GM23338 (cell line): ENCODE measurements around the gene DPH2. TPM values are rescaled to one million over a fixed set of nuclear protein-coding genes. Genes with fewer than 3 reads are reported as not detected.

Source experiments
- ATAC-seq: fragments of 200-7000 bp; cut with Tn5 transposase; 3 replicates; pipeline ENCODE4 v1.9.1; 2020
- DNase-seq: peaks from one replicate; pipeline ENCODE4 v3.0.0-alpha.2; 2015; ENCODE audit warnings: low spot score
- H2AFZ ChIP-seq: fragments of 200-600 bp; sonication (generic); 2 replicates; pipeline ENCODE4 v1.8.0; 2016; ENCODE audit warnings: antibody characterized with exemption, mild to moderate bottlenecking, moderate library complexity
- H3F3A ChIP-seq: fragments of 200-600 bp; sonication (generic); replicated peaks from 2 replicates; pipeline ENCODE4 v1.8.0; 2017; ENCODE audit warnings: antibody characterized with exemption, mixed run types, low read depth
- H3K27ac ChIP-seq: fragments of 200-600 bp; sonication (generic); 2 replicates; pipeline ENCODE4 v1.6.1; 2016; ENCODE audit warnings: low read depth
- H3K27me3 ChIP-seq: fragments of 200-600 bp; sonication (generic); 2 replicates; pipeline ENCODE4 v1.8.0; 2016; ENCODE audit warnings: mild to moderate bottlenecking, mixed run types, moderate library complexity; ENCODE audit not compliant: insufficient read depth
- H3K36me3 ChIP-seq: fragments of 200-600 bp; sonication (generic); 2 replicates; pipeline ENCODE4 v1.8.0; 2016; ENCODE audit warnings: mild to moderate bottlenecking; ENCODE audit not compliant: insufficient read depth
- H3K4me1 ChIP-seq: fragments of 200-600 bp; sonication (generic); 2 replicates; pipeline ENCODE4 v1.8.0; 2016; ENCODE audit warnings: mild to moderate bottlenecking, moderate library complexity; ENCODE audit not compliant: insufficient read depth
- H3K4me2 ChIP-seq: fragments of 200-600 bp; sonication (generic); 2 replicates; pipeline ENCODE4 v1.7.1; 2017; ENCODE audit warnings: mixed run types
- H3K4me3 ChIP-seq: fragments of 200-600 bp; sonication (generic); 2 replicates; pipeline ENCODE4 v1.6.1; 2016; ENCODE audit warnings: mixed run types
- H3K79me2 ChIP-seq: fragments of 200-600 bp; sonication (generic); replicated peaks from 2 replicates; pipeline ENCODE4 v1.8.0; 2017; ENCODE audit warnings: mild to moderate bottlenecking; ENCODE audit not compliant: insufficient read depth
- H3K9me2 ChIP-seq: fragments of 200-600 bp; sonication (generic); 2 replicates; pipeline ENCODE4 v1.8.0; 2017; ENCODE audit not compliant: insufficient read depth
- H4K20me1 ChIP-seq: fragments of 200-600 bp; sonication (generic); replicated peaks from 2 replicates; pipeline ENCODE4 v1.8.0; 2017; ENCODE audit warnings: mild to moderate bottlenecking; ENCODE audit not compliant: insufficient read depth
- H3K27ac Mint-ChIP-seq: 2 replicates; pipeline ENCODE4 v1.8.0; 2020; ENCODE audit warnings: inconsistent platforms, mild to moderate bottlenecking, moderate library complexity, mixed read lengths
- H3K27me3 Mint-ChIP-seq: 3 replicates; pipeline ENCODE4 v1.8.0; 2022; ENCODE audit warnings: low read depth, mild to moderate bottlenecking, moderate library complexity, mixed read lengths, inconsistent platforms; ENCODE audit not compliant: insufficient read depth, poor library complexity
- H3K36me3 Mint-ChIP-seq: 3 replicates; pipeline ENCODE4 v1.8.0; 2021; ENCODE audit warnings: low read depth, mild to moderate bottlenecking, inconsistent platforms, moderate library complexity, mixed read lengths
- H3K4me1 Mint-ChIP-seq: 3 replicates; pipeline ENCODE4 v1.8.0; 2020; ENCODE audit warnings: mild to moderate bottlenecking, inconsistent platforms, mixed read lengths
- H3K4me3 Mint-ChIP-seq: 3 replicates; pipeline ENCODE4 v1.8.0; 2021; ENCODE audit warnings: moderate library complexity, mild to moderate bottlenecking, inconsistent platforms, mixed read lengths
- H3K9me3 Mint-ChIP-seq: 3 replicates; pipeline ENCODE4 v1.8.0; 2020; ENCODE audit warnings: moderate library complexity, mild to moderate bottlenecking, inconsistent platforms, mixed read lengths
- CREB1 ChIP-seq: fragments of 250-450 bp; sonication (Bioruptor Pico); IDR thresholded peaks from 2 replicates; pipeline ENCODE4 v1.5.0; 2020; ENCODE audit warnings: low read depth, mild to moderate bottlenecking, moderate library complexity
- CTCF ChIP-seq, 2 experiments: fragments of 200-600 bp in 1 of 2; sonication (generic) in 1 of 2; conservative IDR thresholded peaks; 2 replicates each; pipeline versions ENCODE4 v1.5.1 to v1.6.1; 2016 to 2017; ENCODE audit warnings: antibody characterized with exemption in 2 of 2, low read depth in 2 of 2, mild to moderate bottlenecking in 2 of 2, moderate library complexity in 1 of 2
- ETS1 ChIP-seq: IDR thresholded peaks from 2 replicates; pipeline ENCODE4 v1.6.1; 2016; ENCODE audit warnings: antibody characterized with exemption
- EZH2 ChIP-seq: fragments of 200-600 bp; sonication (generic); IDR thresholded peaks from one replicate; pipeline ENCODE4 v1.8.0; 2017; ENCODE audit warnings: antibody characterized with exemption, mild to moderate bottlenecking, low read depth; ENCODE audit not compliant: unreplicated experiment
- EZH2phosphoT487 ChIP-seq: fragments of 200-600 bp; sonication (generic); IDR thresholded peaks from one replicate; pipeline ENCODE4 v1.8.1; 2018; ENCODE audit warnings: antibody characterized with exemption; ENCODE audit not compliant: unreplicated experiment
- JUNB ChIP-seq: IDR thresholded peaks from one replicate; pipeline ENCODE4 v1.6.1; 2016; ENCODE audit warnings: antibody characterized with exemption; ENCODE audit not compliant: unreplicated experiment
- NANOG ChIP-seq: IDR thresholded peaks from 2 replicates; pipeline ENCODE4 v1.6.1; 2016; ENCODE audit warnings: antibody characterized with exemption, borderline replicate concordance
- POLR2AphosphoS5 ChIP-seq: IDR thresholded peaks from 2 replicates; pipeline ENCODE4 v1.6.1; 2016; ENCODE audit warnings: antibody characterized with exemption, low read depth
- REST ChIP-seq: IDR thresholded peaks from one replicate; pipeline ENCODE4 v1.6.1; 2018; ENCODE audit warnings: antibody characterized with exemption; ENCODE audit not compliant: unreplicated experiment
- STAT1 ChIP-seq: IDR thresholded peaks from one replicate; pipeline ENCODE4 v1.6.1; 2016; ENCODE audit warnings: antibody characterized with exemption; ENCODE audit not compliant: unreplicated experiment
- ZNF114 ChIP-seq: fragments of 250-450 bp; sonication (Bioruptor Pico); IDR thresholded peaks from 2 replicates; pipeline ENCODE4 v1.5.0; 2020; ENCODE audit warnings: mild to moderate bottlenecking, moderate library complexity
- ZNF331 ChIP-seq: fragments of 250-450 bp; sonication (Bioruptor Pico); IDR thresholded peaks from 2 replicates; pipeline ENCODE4 v1.5.0; 2020; ENCODE audit warnings: low read depth, mild to moderate bottlenecking, moderate library complexity
- polyA plus RNA-seq: library from polyadenylated mRNA; unstranded; fragments of >200 nt; fragmentation: Nextera tagmentation; extraction: Ambion mirVana; gene quantifications from 2 replicates; pipeline ENCODE4 v1.2.1, GENCODE V29; 2016
- total RNA-seq: library from RNA; depleted of rRNA; stranded (reverse); fragments of >200 nt; shearing (Covaris generic); gene quantifications from 2 replicates; pipeline ENCODE4 v1.2.3, GENCODE V29; 2014

Gene DPH2
- total and polyA plus RNA-seq, 2 experiments from 2014 or later: 32.1 to 90.3 TPM

- Mint-ChIP-seq H3K4me1 (peaks cover 18% of the 10 kb centered on the region), H3K36me3 (peaks cover 39% of the 10 kb centered on the region), H3K27ac (peak overlapping the region; percentile 89), H3K4me3 (peak overlapping the region; percentile 99), H3K27me3 (peaks cover 13% of the 10 kb centered on the region), H3K9me3 (no peaks in the 10 kb centered on the region)
- Histone ChIP-seq H3K4me1 (peaks cover 18% of the 10 kb centered on the region), H3K9me2 (no peaks in the 10 kb centered on the region), H3K4me2 (peak overlapping the region; percentile 98), H3K79me2 (peaks cover 12% of the 10 kb centered on the region), H2AFZ (no peak overlapping the region; the same call in 1 of the 2 replicates), H3F3A (peaks cover 3% of the 10 kb centered on the region; the same call in 1 of the 2 replicates), H3K4me3 (peak overlapping the region; percentile 100), H3K36me3 (no peaks in the 10 kb centered on the region), H3K27ac (no peak overlapping the region), H3K27me3 (no peaks in the 10 kb centered on the region), H4K20me1 (peaks cover 4% of the 10 kb centered on the region)
- TF ChIP-seq CREB1: no peak
- DNase-seq (no peak), ATAC-seq (no peak)
Observed at GRCh38 chr1:43970502-43970901, 692 bp downstream of the DPH2 start.

- no peak overlapping the region for H3K27ac ChIP-seq
- Mint-ChIP-seq H3K4me3 (peak overlapping the region; percentile 99), H3K4me1 (peaks cover 20% of the 10 kb centered on the region), H3K9me3 (no peaks in the 10 kb centered on the region), H3K36me3 (peaks cover 41% of the 10 kb centered on the region), H3K27ac (no peak overlapping the region), H3K27me3 (peaks cover 15% of the 10 kb centered on the region)
- H3K27me3 ChIP-seq: no peaks in the 10 kb centered on the region
- no peak for ATAC-seq
- peaks cover 16% of the 10 kb centered on the region for H3K79me2 ChIP-seq
- no peaks in the 10 kb centered on the region for H3K9me2 ChIP-seq
- no peaks in the 10 kb centered on the region for H3K36me3 ChIP-seq
- peaks cover 9% of the 10 kb centered on the region for H4K20me1 ChIP-seq
- peak overlapping the region; percentile 98 for H3K4me2 ChIP-seq
- no peak for DNase-seq
- H3F3A ChIP-seq: peaks cover 7% of the 10 kb centered on the region; the same call in 1 of the 2 replicates
- H2AFZ ChIP-seq: no peak overlapping the region
- peaks cover 22% of the 10 kb centered on the region for H3K4me1 ChIP-seq
- peak overlapping the region; percentile 100; the same call in 1 of the 2 replicates for H3K4me3 ChIP-seq
- no peak for TF ChIP-seq JUNB
- TF ChIP-seq EZH2phosphoT487: no peak
- no peak for TF ChIP-seq ZNF331
- TF ChIP-seq ZNF114 (CRISPR knock-in tag): no peak
- TF ChIP-seq REST: no peak
- no peak for TF ChIP-seq CTCF (conservative IDR thresholded peaks at IDR 0.05; ENCODE audit: low read depth in 2 of 2)
- no peak for TF ChIP-seq EZH2
- TF ChIP-seq ETS1: no peak
- no peak for TF ChIP-seq POLR2AphosphoS5
- no peak for TF ChIP-seq NANOG
- TF ChIP-seq STAT1: no peak
- no peak for TF ChIP-seq CREB1
Observed at GRCh38 chr1:43970911-43971310, 1.1 kb downstream of the DPH2 start.
